MM.1S (cell line): ENCODE results near the gene DENND1C.
"Not testable (repeated sequence)": the region's sequence is repeated elsewhere in the genome, so short reads cannot be mapped to it uniquely, and the experiment has no call there.

Experiments used
- DNase-seq: peaks from one replicate; pipeline ENCODE4 v3.0.0-alpha.2; 2015
- H2AFZ ChIP-seq: fragments of 300-600 bp; sonication (generic); 2 replicates; pipeline ENCODE4 v1.6.0; 2016; ENCODE audit warnings: antibody characterized with exemption, low read length
- H3F3A ChIP-seq: fragments of 300-600 bp; sonication (generic); 2 replicates; pipeline ENCODE4 v1.6.1; 2016; ENCODE audit warnings: mild to moderate bottlenecking, antibody characterized with exemption, low read length, moderate library complexity, mixed read lengths; ENCODE audit not compliant: insufficient read depth
- H3K27ac ChIP-seq: fragments of 300-600 bp; sonication (generic); 2 replicates; pipeline ENCODE4 v1.5.1; 2016; ENCODE audit warnings: mild to moderate bottlenecking, low read length
- H3K27me3 ChIP-seq: fragments of 300-600 bp; sonication (generic); replicated peaks from 2 replicates; pipeline ENCODE4 v1.6.0; 2016; ENCODE audit warnings: low read length; ENCODE audit not compliant: insufficient read depth
- H3K36me3 ChIP-seq: fragments of 300-600 bp; sonication (generic); replicated peaks from 2 replicates; pipeline ENCODE4 v1.6.1; 2016; ENCODE audit warnings: mild to moderate bottlenecking, low read length, mixed read lengths; ENCODE audit not compliant: insufficient read depth
- H3K4me1 ChIP-seq: fragments of 300-600 bp; sonication (generic); 2 replicates; pipeline ENCODE4 v1.6.1; 2016; ENCODE audit warnings: low read length, mixed read lengths
- H3K4me2 ChIP-seq: fragments of 300-600 bp; sonication (generic); 2 replicates; pipeline ENCODE4 v1.6.0; 2016; ENCODE audit warnings: low read depth, low read length
- H3K4me3 ChIP-seq: fragments of 300-600 bp; sonication (generic); 2 replicates; pipeline ENCODE4 v1.5.1; 2016; ENCODE audit warnings: low read length, mixed read lengths
- H3K79me2 ChIP-seq: fragments of 300-600 bp; sonication (generic); 2 replicates; pipeline ENCODE4 v1.6.1; 2016; ENCODE audit warnings: mixed run types, low read length, mixed read lengths
- H3K9ac ChIP-seq: fragments of 300-600 bp; sonication (generic); 2 replicates; pipeline ENCODE4 v1.6.1; 2016; ENCODE audit warnings: low read length, mixed read lengths
- H3K9me2 ChIP-seq: fragments of 300-600 bp; sonication (generic); replicated peaks from 2 replicates; pipeline ENCODE4 v1.6.1; 2016; ENCODE audit warnings: mild to moderate bottlenecking, low read length, mixed read lengths; ENCODE audit not compliant: insufficient read depth
- H3K9me3 ChIP-seq: fragments of 300-600 bp; sonication (generic); replicated peaks from 2 replicates; pipeline ENCODE4 v1.6.1; 2016; ENCODE audit warnings: mild to moderate bottlenecking, low read length, mixed read lengths; ENCODE audit not compliant: insufficient read depth
- H4K20me1 ChIP-seq: fragments of 300-600 bp; sonication (generic); 2 replicates; pipeline ENCODE4 v1.6.1; 2016; ENCODE audit warnings: mild to moderate bottlenecking, low read length, moderate library complexity, mixed read lengths; ENCODE audit not compliant: insufficient read depth
- EZH2 ChIP-seq: fragments of 300-600 bp; sonication (generic); optimal IDR thresholded peaks from 2 replicates; pipeline ENCODE3; 2017; ENCODE audit warnings: low read depth, mild to moderate bottlenecking, antibody characterized with exemption, low read length, mixed read lengths
- EZH2phosphoT487 ChIP-seq: fragments of 300-600 bp; sonication (generic); IDR thresholded peaks from 2 replicates; pipeline ENCODE4 v1.6.1; 2018; ENCODE audit warnings: antibody characterized with exemption, low read length
- TF ChIP-seq, protein P1 (sequence below): fragments of 300-600 bp; sonication (generic); IDR thresholded peaks from 2 replicates; pipeline ENCODE4 v1.5.1; 2016; ENCODE audit warnings: antibody characterized with exemption, low read length, mixed read lengths

The DENND1C gene

DNA sequence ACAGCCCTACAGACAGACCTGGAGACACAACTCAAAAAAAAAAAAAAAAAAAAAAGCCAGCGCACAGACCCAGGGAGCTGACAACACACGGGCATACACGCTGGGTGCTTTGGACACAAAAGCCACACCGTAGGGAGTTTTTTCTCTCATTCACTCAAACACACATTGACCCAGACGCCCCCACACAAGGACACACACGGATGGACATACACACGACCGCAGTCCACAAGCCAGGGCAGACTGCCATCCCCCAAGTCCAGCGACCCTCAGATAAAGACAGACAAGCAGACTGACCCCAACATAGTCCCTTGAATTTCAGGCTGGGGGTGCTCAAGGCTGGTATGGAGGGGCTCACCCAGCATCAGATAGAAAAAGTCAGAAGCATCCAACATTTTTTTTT is 32.5 kb upstream of the DENND1C start:
- Histone ChIP-seq H3K9ac (no peak overlapping the region), H2AFZ (no peak overlapping the region), H3K9me3 (no peaks in the 10 kb centered on the region), H3K9me2 (no peaks in the 10 kb centered on the region), H4K20me1 (no peaks in the 10 kb centered on the region), H3K4me2 (no peak overlapping the region), H3K4me3 (no peak overlapping the region), H3K4me1 (peaks cover 15% of the 10 kb centered on the region), H3K36me3 (no peaks in the 10 kb centered on the region), H3K27ac (no peak overlapping the region), H3K79me2 (no peaks in the 10 kb centered on the region), H3K27me3 (no peaks in the 10 kb centered on the region; the same call in 1 of the 2 replicates), H3F3A (peaks cover 14% of the 10 kb centered on the region)
- DNase-seq, result no peak
- TF ChIP-seq EZH2phosphoT487 (no peak), EZH2 (no peak)
- TF ChIP-seq, protein P1, sequence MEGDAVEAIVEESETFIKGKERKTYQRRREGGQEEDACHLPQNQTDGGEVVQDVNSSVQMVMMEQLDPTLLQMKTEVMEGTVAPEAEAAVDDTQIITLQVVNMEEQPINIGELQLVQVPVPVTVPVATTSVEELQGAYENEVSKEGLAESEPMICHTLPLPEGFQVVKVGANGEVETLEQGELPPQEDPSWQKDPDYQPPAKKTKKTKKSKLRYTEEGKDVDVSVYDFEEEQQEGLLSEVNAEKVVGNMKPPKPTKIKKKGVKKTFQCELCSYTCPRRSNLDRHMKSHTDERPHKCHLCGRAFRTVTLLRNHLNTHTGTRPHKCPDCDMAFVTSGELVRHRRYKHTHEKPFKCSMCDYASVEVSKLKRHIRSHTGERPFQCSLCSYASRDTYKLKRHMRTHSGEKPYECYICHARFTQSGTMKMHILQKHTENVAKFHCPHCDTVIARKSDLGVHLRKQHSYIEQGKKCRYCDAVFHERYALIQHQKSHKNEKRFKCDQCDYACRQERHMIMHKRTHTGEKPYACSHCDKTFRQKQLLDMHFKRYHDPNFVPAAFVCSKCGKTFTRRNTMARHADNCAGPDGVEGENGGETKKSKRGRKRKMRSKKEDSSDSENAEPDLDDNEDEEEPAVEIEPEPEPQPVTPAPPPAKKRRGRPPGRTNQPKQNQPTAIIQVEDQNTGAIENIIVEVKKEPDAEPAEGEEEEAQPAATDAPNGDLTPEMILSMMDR, result no peak

DNA sequence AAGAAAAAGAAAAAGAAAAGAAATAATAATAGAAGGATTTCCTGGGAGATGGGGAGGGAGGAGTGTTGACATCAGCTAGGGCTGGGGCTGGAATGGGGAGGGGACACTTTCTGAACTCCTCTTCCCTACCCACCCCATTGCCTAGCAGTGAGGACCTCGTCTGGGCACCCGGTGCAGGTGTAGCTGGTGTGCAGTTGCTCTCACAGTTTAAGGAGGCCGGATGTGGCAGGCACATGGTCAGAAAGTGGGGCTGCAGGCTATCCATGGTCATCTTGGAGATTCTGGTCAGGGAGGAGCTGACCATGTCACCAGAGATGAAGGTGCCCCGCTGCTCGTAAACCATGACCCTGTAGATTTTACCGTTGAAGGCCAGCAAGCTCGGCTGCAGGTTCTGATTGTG is 29.0 kb upstream of the DENND1C start:
- no peak overlapping the region for H3K4me2 ChIP-seq

DNA sequence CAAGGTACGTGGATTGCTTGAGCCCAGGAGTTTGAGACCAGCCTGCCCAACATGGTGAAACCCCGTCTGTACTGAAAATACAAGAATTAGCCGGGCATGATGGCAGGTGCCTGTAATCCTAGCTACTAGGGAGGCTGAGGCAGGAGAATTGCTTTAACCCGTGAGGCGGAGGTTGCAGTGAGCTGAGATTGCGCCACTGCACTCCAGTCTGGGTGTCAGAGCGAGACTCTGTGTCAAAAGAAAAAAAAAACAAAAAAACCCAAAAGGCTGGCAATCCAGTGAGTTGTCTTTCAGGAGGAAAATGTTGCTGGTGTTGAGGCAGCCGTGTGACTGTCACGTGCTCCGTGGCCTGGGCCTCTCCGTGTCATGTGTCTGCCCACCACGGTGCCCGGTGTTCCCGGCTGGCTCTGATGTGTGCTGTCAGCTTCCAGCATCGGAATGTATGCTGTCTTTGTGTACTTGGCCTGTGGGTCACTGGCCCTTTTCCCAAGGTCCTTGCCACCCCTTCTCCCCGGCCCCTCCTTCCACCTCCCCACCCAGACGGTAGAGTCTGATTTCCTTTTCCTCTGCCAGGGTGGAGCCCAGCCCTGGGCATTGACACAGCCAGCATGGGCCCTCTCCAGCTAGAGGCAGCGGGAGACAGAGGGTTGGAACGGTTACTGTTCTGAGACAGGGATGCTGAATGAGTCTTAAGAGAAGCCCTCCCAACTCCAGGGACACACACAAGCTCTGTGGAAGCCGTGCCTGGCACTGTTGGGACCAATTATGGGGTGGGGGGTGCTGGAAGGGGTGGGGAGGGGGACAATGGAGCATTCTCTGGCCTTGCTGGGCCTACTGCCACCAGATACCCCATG is 27.8 kb upstream of the DENND1C start:
- DNase-seq, result no peak
- H3K27ac ChIP-seq, result no peak overlapping the region
- H3K4me1 ChIP-seq, result peaks cover 5% of the 10 kb centered on the region; the same call in 1 of the 2 replicates

More for the DNA sequence above, 29.0 kb upstream of the DENND1C start:
- Histone ChIP-seq H3K27me3 (no peaks in the 10 kb centered on the region; the same call in 1 of the 2 replicates), H3K9me2 (no peaks in the 10 kb centered on the region), H3K36me3 (no peaks in the 10 kb centered on the region), H3F3A (no peaks in the 10 kb centered on the region), H3K79me2 (no peaks in the 10 kb centered on the region), H4K20me1 (no peaks in the 10 kb centered on the region), H3K4me3 (no peak overlapping the region), H3K9me3 (no peaks in the 10 kb centered on the region), H3K9ac (no peak overlapping the region; the same call in 1 of the 2 replicates), H3K4me1 (peaks cover 5% of the 10 kb centered on the region; the same call in 1 of the 2 replicates), H2AFZ (no peak overlapping the region; the same call in 1 of the 2 replicates), H3K27ac (no peak overlapping the region)
- TF ChIP-seq, protein P1, result no peak
- no peak for TF ChIP-seq EZH2
- no peak for TF ChIP-seq EZH2phosphoT487
- no peak for DNase-seq

DNA sequence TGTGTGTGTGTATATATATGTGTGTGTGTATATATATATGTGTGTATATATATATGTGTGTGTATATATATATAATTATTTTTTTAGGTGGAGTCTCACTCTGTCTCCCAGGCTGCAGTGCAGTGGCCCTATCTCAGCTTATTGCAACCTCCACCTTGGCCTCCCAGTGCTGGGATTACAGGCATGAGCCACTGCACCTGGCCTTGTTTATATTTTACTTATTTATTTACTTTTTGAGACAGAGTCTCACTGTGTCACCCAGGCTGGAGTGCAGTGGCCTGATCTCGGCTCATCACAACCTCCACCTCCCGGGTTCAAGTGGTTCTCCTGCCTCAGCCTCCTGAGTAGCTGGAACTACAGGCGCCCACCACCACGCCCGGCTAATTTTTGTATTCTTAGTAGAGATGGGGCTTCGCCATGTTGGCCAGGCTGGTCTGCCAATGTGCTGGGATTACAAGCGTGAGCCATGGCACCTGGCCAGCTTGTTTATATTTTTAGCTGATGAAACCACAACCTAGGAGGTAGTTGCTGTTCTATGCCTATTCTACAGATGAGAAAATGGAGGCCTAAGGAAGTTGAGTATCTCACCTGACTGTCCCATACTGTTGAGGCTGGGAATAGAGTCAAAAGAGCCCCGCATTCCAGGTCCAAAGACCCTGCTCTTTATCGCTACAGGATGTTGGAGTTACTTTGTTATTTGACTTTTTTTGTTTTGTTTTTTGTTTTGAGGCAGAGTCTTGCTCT is 26.6 kb upstream of the DENND1C start:
- not testable (repeated sequence) for H3K9ac ChIP-seq, DNase-seq, H3K79me2 ChIP-seq, H3K4me3 ChIP-seq, H3K9me3 ChIP-seq, H3K27ac ChIP-seq, H3K9me2 ChIP-seq, H3K36me3 ChIP-seq, H3K4me2 ChIP-seq, H3F3A ChIP-seq, H3K27me3 ChIP-seq, H4K20me1 ChIP-seq, H3K4me1 ChIP-seq, H2AFZ ChIP-seq

More for the DNA sequence above, 27.8 kb upstream of the DENND1C start:
- Histone ChIP-seq H4K20me1 (no peaks in the 10 kb centered on the region), H2AFZ (no peak overlapping the region), H3K27me3 (no peaks in the 10 kb centered on the region), H3K9me2 (no peaks in the 10 kb centered on the region), H3K9ac (no peak overlapping the region), H3K4me3 (no peak overlapping the region), H3K9me3 (no peaks in the 10 kb centered on the region), H3F3A (no peaks in the 10 kb centered on the region; the same call in 1 of the 2 replicates), H3K79me2 (no peaks in the 10 kb centered on the region), H3K36me3 (no peaks in the 10 kb centered on the region), H3K4me2 (no peak overlapping the region)
- TF ChIP-seq EZH2 (no peak), EZH2phosphoT487 (no peak)
- TF ChIP-seq, protein P1, result no peak
